ENCODE measurements around the gene CD300LG. TPM values are rescaled to one million over a fixed set of nuclear protein-coding genes. Genes with fewer than 3 reads are reported as not detected.

CD300LG gene
- total and polyA plus RNA-seq, 4 donors, result 1.1 to 6.8 (median 2.5) TPM

GRCh38 chr17:43873815-43874214 is 26.8 kb downstream of the CD300LG start:
- Histone ChIP-seq H3K36me3 (ENCODE audit: control insufficient read depth in 4 of 4, insufficient read depth in 4 of 4, low read length in 4 of 4) (no peaks in the 10 kb centered on the region), H3K9me3 (ENCODE audit: control insufficient read depth in 4 of 4, insufficient read depth in 3 of 4, low read length in 3 of 4) (no peaks in the 10 kb centered on the region), H3K4me1 (ENCODE audit: control insufficient read depth in 5 of 5, insufficient read depth in 5 of 5, low read length in 5 of 5) (no peaks in the 10 kb centered on the region), H3K27ac (ENCODE audit: low read depth in 1 of 2, low read length in 1 of 2) (peak overlapping the region; percentile 2 to 15), H3K27me3 (ENCODE audit: control insufficient read depth in 3 of 3, insufficient read depth in 3 of 3, low read length in 2 of 3) (no peaks in the 10 kb centered on the region), H3K4me3 (no peak overlapping the region), H3K9ac (ENCODE audit: insufficient read depth in 1 of 2, low read length in 2 of 2) (no peak overlapping the region)
- no peak for TF ChIP-seq CTCF (IDR thresholded peaks at IDR 0.05; ENCODE audit: control extremely low read depth, extremely low read depth)
- no peak for DNase-seq
- ATAC-seq (ENCODE audit: insufficient read depth, low FRiP score), result no peak
- WGBS, 2 donors, result 76 to 79% methylated on average over 6 of the region's 6 CpGs

GRCh38 chr17:43874293-43874692 is 27.3 kb downstream of the CD300LG start:
- Histone ChIP-seq H3K36me3 (ENCODE audit: control insufficient read depth in 4 of 4, insufficient read depth in 4 of 4, low read length in 4 of 4) (no peaks in the 10 kb centered on the region), H3K9me3 (ENCODE audit: control insufficient read depth in 4 of 4, insufficient read depth in 3 of 4, low read length in 3 of 4) (no peaks in the 10 kb centered on the region), H3K27me3 (ENCODE audit: control insufficient read depth in 3 of 3, insufficient read depth in 3 of 3, low read length in 2 of 3) (no peaks in the 10 kb centered on the region), H3K4me3 (no peak overlapping the region), H3K4me1 (ENCODE audit: control insufficient read depth in 5 of 5, insufficient read depth in 5 of 5, low read length in 5 of 5) (no peaks in the 10 kb centered on the region), H3K27ac (ENCODE audit: low read depth in 1 of 2, low read length in 1 of 2) (peak overlapping the region in 1 of 2 donors; percentile 2), H3K9ac (ENCODE audit: insufficient read depth in 1 of 2, low read length in 2 of 2) (no peak overlapping the region)
- WGBS, 2 donors, result 79 to 80% methylated on average over 3 of the region's 3 CpGs
- DNase-seq, result no peak
- no peak for TF ChIP-seq CTCF (IDR thresholded peaks at IDR 0.05; ENCODE audit: control extremely low read depth, extremely low read depth)
- ATAC-seq (ENCODE audit: insufficient read depth, low FRiP score), result no peak

GRCh38 chr17:43875476-43876147 is 28.6 kb downstream of the CD300LG start:
- 84% methylated on average over 3 of the region's 3 CpGs for WGBS, 2 donors
- no peak for TF ChIP-seq CTCF (IDR thresholded peaks at IDR 0.05; ENCODE audit: control extremely low read depth, extremely low read depth)

GRCh38 chr17:43877031-43877430 is 30.1 kb downstream of the CD300LG start:
- 87 to 91% methylated on average over 7 of the region's 7 CpGs for WGBS, 2 donors
- DNase-seq, result no peak

More at GRCh38 chr17:43875476-43876147, 28.6 kb downstream of the CD300LG start:
- Histone ChIP-seq H3K9me3 (ENCODE audit: control insufficient read depth in 4 of 4, insufficient read depth in 3 of 4, low read length in 3 of 4) (no peaks in the 10 kb centered on the region), H3K9ac (ENCODE audit: insufficient read depth in 1 of 2, low read length in 2 of 2) (no peak overlapping the region), H3K4me3 (no peak overlapping the region), H3K27me3 (ENCODE audit: control insufficient read depth in 3 of 3, insufficient read depth in 3 of 3, low read length in 2 of 3) (no peaks in the 10 kb centered on the region), H3K36me3 (ENCODE audit: control insufficient read depth in 4 of 4, insufficient read depth in 4 of 4, low read length in 4 of 4) (peaks cover 0 to 3% (median 0%) of the 10 kb centered on the region in 4 donors), H3K27ac (ENCODE audit: low read depth in 1 of 2, low read length in 1 of 2) (no peak overlapping the region), H3K4me1 (ENCODE audit: control insufficient read depth in 5 of 5, insufficient read depth in 5 of 5, low read length in 5 of 5) (no peaks in the 10 kb centered on the region)
- DNase-seq, result no peak
- ATAC-seq (ENCODE audit: insufficient read depth, low FRiP score), result no peak

More at GRCh38 chr17:43877031-43877430, 30.1 kb downstream of the CD300LG start:
- Histone ChIP-seq H3K27me3 (ENCODE audit: control insufficient read depth in 3 of 3, insufficient read depth in 3 of 3, low read length in 2 of 3) (no peaks in the 10 kb centered on the region), H3K4me3 (no peak overlapping the region), H3K9me3 (ENCODE audit: control insufficient read depth in 4 of 4, insufficient read depth in 3 of 4, low read length in 3 of 4) (no peaks in the 10 kb centered on the region), H3K36me3 (ENCODE audit: control insufficient read depth in 4 of 4, insufficient read depth in 4 of 4, low read length in 4 of 4) (peaks cover 0 to 3% (median 0%) of the 10 kb centered on the region in 4 donors), H3K9ac (ENCODE audit: insufficient read depth in 1 of 2, low read length in 2 of 2) (no peak overlapping the region), H3K27ac (ENCODE audit: low read depth in 1 of 2, low read length in 1 of 2) (no peak overlapping the region), H3K4me1 (ENCODE audit: control insufficient read depth in 5 of 5, insufficient read depth in 5 of 5, low read length in 5 of 5) (no peaks in the 10 kb centered on the region)
- ATAC-seq (ENCODE audit: insufficient read depth, low FRiP score), result no peak
- no peak for TF ChIP-seq CTCF (IDR thresholded peaks at IDR 0.05; ENCODE audit: control extremely low read depth, extremely low read depth)
